ENCODE measurements around the gene SPART.

- TF ChIP-seq CTCF (IDR thresholded peaks at IDR 0.05 in 8 of 11, conservative IDR thresholded peaks at IDR 0.05 in 3 of 11) (no peak), POLR2AphosphoS5 (IDR thresholded peaks at IDR 0.05) (no peak), POLR2A (IDR thresholded peaks at IDR 0.05) (no peak)
These were observed 35.8 kb upstream of the SPART start for GRCh38 chr13:36382030-36382429.
